ENCODE results near the gene YPEL5.

GRCh38 chr2:30165617-30166016, 18.8 kb downstream of the YPEL5 start:
- TF ChIP-seq CTCF (IDR thresholded peaks at IDR 0.05) (no peak), POLR2AphosphoS5 (IDR thresholded peaks at IDR 0.05; ENCODE audit: low read depth, low read length) (no peak), REST (IDR thresholded peaks at IDR 0.05; ENCODE audit: insufficient read depth in 1 of 2, low read depth in 2 of 2, low read length in 1 of 2) (no peak)

Data from Panc1 (cell line).